A673 (cell line): ENCODE results near the gene SOWAHB. TPM values are rescaled to one million over a fixed set of nuclear protein-coding genes. Genes with fewer than 3 reads are reported as not detected.

Source experiments
- BruUV-seq: library from RNA; stranded (reverse); fragments of 400-500 nt; replicated peaks from 2 replicates; lab custom pipeline; 2021; lab: Mats Ljungman, UMichigan
- CTCF ChIA-PET: fragments of 300-600 bp; sonication (Branson Sonifier 250); formaldehyde crosslinking; loops from one replicate; lab custom pipeline; 2022; ENCODE audit warnings: antibody characterized with exemption; lab: Charles Lee
- POLR2A ChIA-PET: fragments of 300-600 bp; sonication (Branson Sonifier 250); formaldehyde crosslinking; loops from one replicate; lab custom pipeline; 2022; ENCODE audit warnings: antibody characterized with exemption; ENCODE audit not compliant: low non-redundant PET; lab: Charles Lee
- DNase-seq: peaks from one replicate; pipeline ENCODE4 v3.0.0-alpha.2; 2015; ENCODE audit warnings: low spot score
- H3K27ac ChIP-seq: fragments of 200-600 bp; sonication (generic); 2 replicates; pipeline ENCODE4 v1.5.1; 2016; ENCODE audit warnings: mixed run types, low read depth, mild to moderate bottlenecking, mixed read lengths, antibody characterized with exemption, low read length; ENCODE audit not compliant: poor library complexity, severe bottlenecking
- H3K27me3 ChIP-seq: fragments of 200-600 bp; sonication (generic); replicated peaks from 2 replicates; pipeline ENCODE4 v1.6.1; 2017; ENCODE audit warnings: mixed run types, low read depth, mild to moderate bottlenecking, mixed read lengths, antibody characterized with exemption, low read length; ENCODE audit not compliant: insufficient read depth, poor library complexity
- H3K36me3 ChIP-seq: fragments of 200-600 bp; sonication (generic); 2 replicates; pipeline ENCODE4 v1.6.1; 2016; ENCODE audit warnings: mixed run types, mild to moderate bottlenecking, mixed read lengths, antibody characterized with exemption, low read length; ENCODE audit not compliant: insufficient read depth, poor library complexity, severe bottlenecking
- H3K4me1 ChIP-seq: fragments of 200-600 bp; sonication (generic); 2 replicates; pipeline ENCODE4 v1.6.1; 2017; ENCODE audit warnings: mixed run types, mild to moderate bottlenecking, mixed read lengths, antibody characterized with exemption, low read length; ENCODE audit not compliant: insufficient read depth, poor library complexity, severe bottlenecking
- H3K4me3 ChIP-seq: fragments of 200-600 bp; sonication (generic); 2 replicates; pipeline ENCODE4 v1.5.1; 2016; ENCODE audit warnings: low read depth, mixed run types, mild to moderate bottlenecking, mixed read lengths, low read length; ENCODE audit not compliant: poor library complexity, severe bottlenecking
- H3K9me3 ChIP-seq: fragments of 200-600 bp; sonication (generic); 2 replicates; pipeline ENCODE4 v1.6.1; 2016; ENCODE audit warnings: mixed run types, low read depth, mild to moderate bottlenecking, mixed read lengths, antibody characterized with exemption, low read length; ENCODE audit not compliant: poor library complexity, severe bottlenecking
- CTCF ChIP-seq: fragments of 300-800, 200-600 bp; sonication (generic); conservative IDR thresholded peaks from 2 replicates; pipeline ENCODE4 v1.5.1; 2017; ENCODE audit warnings: low read depth, mild to moderate bottlenecking, antibody characterized with exemption, low read length, moderate library complexity, mixed read lengths
- EZH2 ChIP-seq: fragments of 200-600 bp; sonication (generic); IDR thresholded peaks from 2 replicates; pipeline ENCODE4 v1.6.1; 2017; ENCODE audit warnings: borderline replicate concordance, low read depth, mild to moderate bottlenecking, mixed read lengths, antibody characterized with exemption, low read length; ENCODE audit not compliant: poor library complexity, severe bottlenecking
- intact Hi-C: fragments of 100-400 bp; cut with micrococcal nuclease; formaldehyde crosslinking; loops from one replicate; pipeline ENCODE4 v1.10.0; 2022; ENCODE audit not compliant: unreplicated experiment
- total RNA-seq: library from RNA; stranded (reverse); gene quantifications from 2 replicates; pipeline ENCODE4 v1.2.3, GENCODE V29; 2021

SOWAHB gene
- total RNA-seq, 1 experiment from 2014 or later, result 0.15 TPM

GRCh38 chr4:76905521-76905920, 7.6 kb upstream of the SOWAHB start:
- CTCF ChIA-PET, result no interaction called here
- POLR2A ChIA-PET, result no interaction called here
- no peaks in the 10 kb centered on the region for H3K4me1 ChIP-seq

GRCh38 chr4:76904646-76905190, 6.8 kb upstream of the SOWAHB start:
- H3K4me1 ChIP-seq, result no peaks in the 10 kb centered on the region
- no peak for DNase-seq
- no TSS peak for BruUV-seq
- intact Hi-C loops, result no loop called here
- peaks cover 4% of the 10 kb centered on the region for H3K27me3 ChIP-seq
- ChIA-PET POLR2A (no interaction called here), CTCF (no interaction called here)
- TF ChIP-seq CTCF (no peak), EZH2 (no peak)
- no peaks in the 10 kb centered on the region for H3K36me3 ChIP-seq
- H3K4me3 ChIP-seq, result no peak overlapping the region
- H3K9me3 ChIP-seq, result no peaks in the 10 kb centered on the region
- no peak overlapping the region for H3K27ac ChIP-seq

More at GRCh38 chr4:76905521-76905920, 7.6 kb upstream of the SOWAHB start:
- no peak for TF ChIP-seq CTCF
- no peak for TF ChIP-seq EZH2
- no peaks in the 10 kb centered on the region for H3K27me3 ChIP-seq
- no peak overlapping the region for H3K4me3 ChIP-seq
- BruUV-seq, result no TSS peak
- intact Hi-C loops, result no loop called here
- no peak overlapping the region for H3K27ac ChIP-seq
- DNase-seq, result no peak
- no peaks in the 10 kb centered on the region for H3K36me3 ChIP-seq
- no peaks in the 10 kb centered on the region for H3K9me3 ChIP-seq

GRCh38 chr4:76902233-76902890, 4.4 kb upstream of the SOWAHB start:
- H3K36me3 ChIP-seq, result no peaks in the 10 kb centered on the region
- no peaks in the 10 kb centered on the region for H3K4me1 ChIP-seq
- no TSS peak for BruUV-seq
- ChIA-PET CTCF (no interaction called here), POLR2A (interaction anchor here (0.5 kb wide), 1 partner anchor 9 kb away, joined by 6 read pairs; no protein-coding TSS in a partner anchor)
- intact Hi-C loops, result no loop called here
- H3K9me3 ChIP-seq, result no peaks in the 10 kb centered on the region
- no peak for DNase-seq
- no peak for TF ChIP-seq EZH2
- no peak for TF ChIP-seq CTCF
- no peak overlapping the region for H3K27ac ChIP-seq
- H3K4me3 ChIP-seq, result no peak overlapping the region
- H3K27me3 ChIP-seq, result peaks cover 23% of the 10 kb centered on the region
